Measurements from ENCODE around the gene MYO1E. TPM values are rescaled to one million over a fixed set of nuclear protein-coding genes. Genes with fewer than 3 reads are reported as not detected.
"Not testable (repeated sequence)": the region's sequence is repeated elsewhere in the genome, so short reads cannot be mapped to it uniquely, and the experiment has no call there.

The MYO1E gene
- total and polyA plus RNA-seq, 4 donors: 6.7 to 70.9 (median 21.6) TPM

DNA sequence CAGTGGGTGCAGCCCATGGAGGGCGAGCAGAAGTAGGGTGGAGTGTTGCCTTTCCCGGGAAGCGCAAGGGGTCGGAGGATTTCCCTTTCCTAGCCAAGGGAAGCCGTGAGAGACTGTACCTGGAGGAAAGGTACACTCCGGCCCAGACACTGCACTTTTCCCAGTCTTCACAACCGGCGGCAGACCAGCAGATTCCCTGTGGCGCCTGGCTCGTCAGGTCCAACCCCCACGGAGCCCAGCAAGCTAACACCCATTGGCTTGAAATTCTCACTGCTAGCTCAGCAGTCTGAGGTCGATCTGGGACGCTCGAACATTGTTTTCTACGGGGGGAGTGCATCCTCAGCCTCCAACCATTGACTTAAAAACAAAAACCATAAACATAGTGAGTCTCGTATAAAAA, 241.2 kb downstream of the MYO1E start:
- peaks cover 0 to 4% (median under 1%) of the 10 kb centered on the region in 4 donors for H3K9me3 ChIP-seq (ENCODE audit: control insufficient read depth in 4 of 4, low read length in 3 of 4)
- no peak overlapping the region for H3K27ac ChIP-seq (ENCODE audit: low read depth in 1 of 2, low read length in 2 of 2)
- TF ChIP-seq FOXA1 (IDR thresholded peaks at IDR 0.05): no peak
- TF ChIP-seq, protein P1, sequence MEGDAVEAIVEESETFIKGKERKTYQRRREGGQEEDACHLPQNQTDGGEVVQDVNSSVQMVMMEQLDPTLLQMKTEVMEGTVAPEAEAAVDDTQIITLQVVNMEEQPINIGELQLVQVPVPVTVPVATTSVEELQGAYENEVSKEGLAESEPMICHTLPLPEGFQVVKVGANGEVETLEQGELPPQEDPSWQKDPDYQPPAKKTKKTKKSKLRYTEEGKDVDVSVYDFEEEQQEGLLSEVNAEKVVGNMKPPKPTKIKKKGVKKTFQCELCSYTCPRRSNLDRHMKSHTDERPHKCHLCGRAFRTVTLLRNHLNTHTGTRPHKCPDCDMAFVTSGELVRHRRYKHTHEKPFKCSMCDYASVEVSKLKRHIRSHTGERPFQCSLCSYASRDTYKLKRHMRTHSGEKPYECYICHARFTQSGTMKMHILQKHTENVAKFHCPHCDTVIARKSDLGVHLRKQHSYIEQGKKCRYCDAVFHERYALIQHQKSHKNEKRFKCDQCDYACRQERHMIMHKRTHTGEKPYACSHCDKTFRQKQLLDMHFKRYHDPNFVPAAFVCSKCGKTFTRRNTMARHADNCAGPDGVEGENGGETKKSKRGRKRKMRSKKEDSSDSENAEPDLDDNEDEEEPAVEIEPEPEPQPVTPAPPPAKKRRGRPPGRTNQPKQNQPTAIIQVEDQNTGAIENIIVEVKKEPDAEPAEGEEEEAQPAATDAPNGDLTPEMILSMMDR (IDR thresholded peaks at IDR 0.05; ENCODE audit: low read depth, low read length, missing input control): no peak
- TF ChIP-seq SP1 (IDR thresholded peaks at IDR 0.05): no peak
- no peaks in the 10 kb centered on the region for H3K27me3 ChIP-seq (ENCODE audit: control insufficient read depth in 4 of 4, insufficient read depth in 4 of 4, low read length in 3 of 4)
- 97% methylated on average over 16 of the region's 16 CpGs for WGBS
- no peak for DNase-seq (ENCODE audit: low spot score)
- H3K9ac ChIP-seq (ENCODE audit: low read depth in 1 of 2, low read length in 2 of 2): no peak overlapping the region
- H3K4me3 ChIP-seq (ENCODE audit: low read depth in 1 of 3, low read length in 3 of 3): no peak overlapping the region
- H3K36me3 ChIP-seq (ENCODE audit: control insufficient read depth in 4 of 4, insufficient read depth in 3 of 4, low read depth in 1 of 4, low read length in 3 of 4): peaks cover 0 to 24% (median 20%) of the 10 kb centered on the region in 4 donors
- H3K4me1 ChIP-seq (ENCODE audit: control insufficient read depth in 4 of 4, insufficient read depth in 4 of 4, low read length in 3 of 4): no peaks in the 10 kb centered on the region

DNA sequence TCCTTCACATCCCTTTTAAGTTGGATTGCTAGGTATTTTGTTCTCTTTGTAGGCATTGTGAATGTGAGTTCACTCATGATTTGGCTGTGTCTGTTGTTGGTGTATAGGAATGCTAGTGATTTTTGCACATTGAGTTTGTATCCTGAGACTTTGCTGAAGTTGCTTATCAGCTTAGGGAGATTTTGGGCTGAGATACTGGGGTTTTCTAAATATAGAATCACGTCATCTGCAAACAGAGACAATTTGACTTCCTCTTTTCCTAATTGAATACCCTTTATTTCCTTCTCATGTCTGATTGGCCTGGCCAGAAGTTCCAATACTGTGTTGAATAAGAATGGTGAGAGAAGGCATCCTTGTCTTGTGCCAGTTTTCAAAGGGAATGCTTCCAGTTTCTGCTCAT, 245.4 kb downstream of the MYO1E start:
- H3K9me3 ChIP-seq (ENCODE audit: control insufficient read depth in 4 of 4, low read length in 3 of 4); H3K27me3 ChIP-seq (ENCODE audit: control insufficient read depth in 4 of 4, insufficient read depth in 4 of 4, low read length in 3 of 4); H3K36me3 ChIP-seq (ENCODE audit: control insufficient read depth in 4 of 4, insufficient read depth in 3 of 4, low read depth in 1 of 4, low read length in 3 of 4); H3K9ac ChIP-seq (ENCODE audit: low read depth in 1 of 2, low read length in 2 of 2); DNase-seq (ENCODE audit: low spot score); H3K4me1 ChIP-seq (ENCODE audit: control insufficient read depth in 4 of 4, insufficient read depth in 4 of 4, low read length in 3 of 4); H3K4me3 ChIP-seq (ENCODE audit: low read depth in 1 of 3, low read length in 3 of 3); H3K27ac ChIP-seq (ENCODE audit: low read depth in 1 of 2, low read length in 2 of 2): not testable (repeated sequence)
- WGBS: 92% methylated on average over 1 of the region's 1 CpG

DNA sequence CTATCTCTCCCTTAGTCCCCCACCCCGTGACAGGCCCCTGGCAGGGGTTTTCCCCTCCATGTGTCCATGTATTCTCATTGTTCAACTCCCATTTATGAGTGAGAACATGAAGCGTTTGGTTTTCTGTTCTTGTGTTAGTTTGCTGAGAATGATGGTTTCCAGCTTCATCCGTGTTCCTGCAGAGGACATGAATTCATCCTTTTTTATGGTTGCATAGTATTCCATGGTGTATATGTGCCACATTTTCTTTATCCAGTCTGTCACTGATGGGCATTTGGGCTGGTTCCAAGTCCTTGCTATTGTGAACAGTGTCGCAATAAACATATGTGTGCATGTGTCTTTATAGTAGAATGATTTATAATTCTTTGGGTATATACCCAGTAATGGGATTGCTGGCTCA, 247.0 kb downstream of the MYO1E start:
- not testable (repeated sequence) for DNase-seq (ENCODE audit: low spot score); H3K9me3 ChIP-seq (ENCODE audit: control insufficient read depth in 4 of 4, low read length in 3 of 4); H3K36me3 ChIP-seq (ENCODE audit: control insufficient read depth in 4 of 4, insufficient read depth in 3 of 4, low read depth in 1 of 4, low read length in 3 of 4); H3K27me3 ChIP-seq (ENCODE audit: control insufficient read depth in 4 of 4, insufficient read depth in 4 of 4, low read length in 3 of 4); H3K4me3 ChIP-seq (ENCODE audit: low read depth in 1 of 3, low read length in 3 of 3); H3K27ac ChIP-seq (ENCODE audit: low read depth in 1 of 2, low read length in 2 of 2); H3K4me1 ChIP-seq (ENCODE audit: control insufficient read depth in 4 of 4, insufficient read depth in 4 of 4, low read length in 3 of 4); H3K9ac ChIP-seq (ENCODE audit: low read depth in 1 of 2, low read length in 2 of 2)
- WGBS: 97% methylated on average over 4 of the region's 4 CpGs

DNA sequence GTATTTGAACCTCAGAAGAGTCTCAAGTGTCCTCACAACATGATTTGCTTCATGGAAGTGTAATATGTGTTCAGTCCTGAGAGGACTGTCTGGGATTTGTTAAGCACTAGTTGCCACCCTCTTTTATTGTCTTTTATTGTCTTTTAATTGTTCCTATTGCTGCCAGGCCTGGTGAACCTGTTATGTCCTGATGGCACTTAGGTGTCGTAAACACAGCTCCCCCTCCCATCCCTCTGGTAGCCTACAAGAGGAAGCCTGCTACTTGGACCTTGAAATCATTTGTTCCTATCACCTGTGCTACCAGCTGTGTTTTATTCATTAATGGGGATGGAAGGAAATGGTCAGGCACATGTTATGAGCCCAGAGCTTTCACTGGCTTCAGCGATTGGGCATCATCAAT, 248.4 kb downstream of the MYO1E start:
- WGBS: 87% methylated on average over 2 of the region's 2 CpGs
- no peak for DNase-seq (ENCODE audit: low spot score)
- H3K9ac ChIP-seq (ENCODE audit: low read depth in 1 of 2, low read length in 2 of 2): no peak overlapping the region
- no peaks in the 10 kb centered on the region for H3K27me3 ChIP-seq (ENCODE audit: control insufficient read depth in 4 of 4, insufficient read depth in 4 of 4, low read length in 3 of 4)
- H3K4me1 ChIP-seq (ENCODE audit: control insufficient read depth in 4 of 4, insufficient read depth in 4 of 4, low read length in 3 of 4): no peaks in the 10 kb centered on the region
- H3K36me3 ChIP-seq (ENCODE audit: control insufficient read depth in 4 of 4, insufficient read depth in 3 of 4, low read depth in 1 of 4, low read length in 3 of 4): no peaks in the 10 kb centered on the region
- H3K9me3 ChIP-seq (ENCODE audit: control insufficient read depth in 4 of 4, low read length in 3 of 4): peaks cover 0 to 4% (median 0%) of the 10 kb centered on the region in 4 donors
- H3K27ac ChIP-seq (ENCODE audit: low read depth in 1 of 2, low read length in 2 of 2): no peak overlapping the region
- H3K4me3 ChIP-seq (ENCODE audit: low read depth in 1 of 3, low read length in 3 of 3): no peak overlapping the region
- TF ChIP-seq, protein P2, sequence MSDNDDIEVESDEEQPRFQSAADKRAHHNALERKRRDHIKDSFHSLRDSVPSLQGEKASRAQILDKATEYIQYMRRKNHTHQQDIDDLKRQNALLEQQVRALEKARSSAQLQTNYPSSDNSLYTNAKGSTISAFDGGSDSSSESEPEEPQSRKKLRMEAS (IDR thresholded peaks at IDR 0.05): no peak
- TF ChIP-seq NR2F2 (IDR thresholded peaks at IDR 0.05) (no peak), YY1 (IDR thresholded peaks at IDR 0.05) (no peak), RAD21 (IDR thresholded peaks at IDR 0.05) (no peak), GABPA (IDR thresholded peaks at IDR 0.05 in 1 of 2, conservative IDR thresholded peaks at IDR 0.05 in 1 of 2) (no peak), FOXA1 (IDR thresholded peaks at IDR 0.05) (no peak), TAF1 (conservative IDR thresholded peaks at IDR 0.05) (no peak), HNF4G (IDR thresholded peaks at IDR 0.05) (no peak), FOXA2 (IDR thresholded peaks at IDR 0.05) (no peak), EGR1 (IDR thresholded peaks at IDR 0.05; ENCODE audit: low read depth in 2 of 2) (no peak), RXRA (IDR thresholded peaks at IDR 0.05) (no peak), HNF4A (conservative IDR thresholded peaks at IDR 0.05) (no peak), JUND (IDR thresholded peaks at IDR 0.05) (no peak), SP1 (IDR thresholded peaks at IDR 0.05) (no peak)
- TF ChIP-seq, protein P3, sequence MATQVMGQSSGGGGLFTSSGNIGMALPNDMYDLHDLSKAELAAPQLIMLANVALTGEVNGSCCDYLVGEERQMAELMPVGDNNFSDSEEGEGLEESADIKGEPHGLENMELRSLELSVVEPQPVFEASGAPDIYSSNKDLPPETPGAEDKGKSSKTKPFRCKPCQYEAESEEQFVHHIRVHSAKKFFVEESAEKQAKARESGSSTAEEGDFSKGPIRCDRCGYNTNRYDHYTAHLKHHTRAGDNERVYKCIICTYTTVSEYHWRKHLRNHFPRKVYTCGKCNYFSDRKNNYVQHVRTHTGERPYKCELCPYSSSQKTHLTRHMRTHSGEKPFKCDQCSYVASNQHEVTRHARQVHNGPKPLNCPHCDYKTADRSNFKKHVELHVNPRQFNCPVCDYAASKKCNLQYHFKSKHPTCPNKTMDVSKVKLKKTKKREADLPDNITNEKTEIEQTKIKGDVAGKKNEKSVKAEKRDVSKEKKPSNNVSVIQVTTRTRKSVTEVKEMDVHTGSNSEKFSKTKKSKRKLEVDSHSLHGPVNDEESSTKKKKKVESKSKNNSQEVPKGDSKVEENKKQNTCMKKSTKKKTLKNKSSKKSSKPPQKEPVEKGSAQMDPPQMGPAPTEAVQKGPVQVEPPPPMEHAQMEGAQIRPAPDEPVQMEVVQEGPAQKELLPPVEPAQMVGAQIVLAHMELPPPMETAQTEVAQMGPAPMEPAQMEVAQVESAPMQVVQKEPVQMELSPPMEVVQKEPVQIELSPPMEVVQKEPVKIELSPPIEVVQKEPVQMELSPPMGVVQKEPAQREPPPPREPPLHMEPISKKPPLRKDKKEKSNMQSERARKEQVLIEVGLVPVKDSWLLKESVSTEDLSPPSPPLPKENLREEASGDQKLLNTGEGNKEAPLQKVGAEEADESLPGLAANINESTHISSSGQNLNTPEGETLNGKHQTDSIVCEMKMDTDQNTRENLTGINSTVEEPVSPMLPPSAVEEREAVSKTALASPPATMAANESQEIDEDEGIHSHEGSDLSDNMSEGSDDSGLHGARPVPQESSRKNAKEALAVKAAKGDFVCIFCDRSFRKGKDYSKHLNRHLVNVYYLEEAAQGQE (IDR thresholded peaks at IDR 0.05): no peak
- TF ChIP-seq, protein P4, sequence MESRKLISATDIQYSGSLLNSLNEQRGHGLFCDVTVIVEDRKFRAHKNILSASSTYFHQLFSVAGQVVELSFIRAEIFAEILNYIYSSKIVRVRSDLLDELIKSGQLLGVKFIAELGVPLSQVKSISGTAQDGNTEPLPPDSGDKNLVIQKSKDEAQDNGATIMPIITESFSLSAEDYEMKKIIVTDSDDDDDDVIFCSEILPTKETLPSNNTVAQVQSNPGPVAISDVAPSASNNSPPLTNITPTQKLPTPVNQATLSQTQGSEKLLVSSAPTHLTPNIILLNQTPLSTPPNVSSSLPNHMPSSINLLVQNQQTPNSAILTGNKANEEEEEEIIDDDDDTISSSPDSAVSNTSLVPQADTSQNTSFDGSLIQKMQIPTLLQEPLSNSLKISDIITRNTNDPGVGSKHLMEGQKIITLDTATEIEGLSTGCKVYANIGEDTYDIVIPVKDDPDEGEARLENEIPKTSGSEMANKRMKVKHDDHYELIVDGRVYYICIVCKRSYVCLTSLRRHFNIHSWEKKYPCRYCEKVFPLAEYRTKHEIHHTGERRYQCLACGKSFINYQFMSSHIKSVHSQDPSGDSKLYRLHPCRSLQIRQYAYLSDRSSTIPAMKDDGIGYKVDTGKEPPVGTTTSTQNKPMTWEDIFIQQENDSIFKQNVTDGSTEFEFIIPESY (IDR thresholded peaks at IDR 0.05): no peak

Data from liver (tissue), 9 donors.